ENCODE results near the gene TRIOBP.
"Not testable (repeated sequence)": the region's sequence is repeated elsewhere in the genome, so short reads cannot be mapped to it uniquely, and the experiment has no call there.

Gene TRIOBP

GRCh38 chr22:37717746-37718305 is 21.0 kb downstream of the TRIOBP start:
- CTCF ChIA-PET; H3K4me3 ChIP-seq (ENCODE audit: low read depth, low read length); H3K4me1 ChIP-seq (ENCODE audit: control insufficient read depth, insufficient read depth, low read length); H3K9me3 ChIP-seq (ENCODE audit: control insufficient read depth, insufficient read depth, low read depth, low read length); POLR2A ChIA-PET; H3K36me3 ChIP-seq (ENCODE audit: control insufficient read depth in 2 of 2, insufficient read depth in 1 of 2, low read length in 2 of 2); H3K27ac ChIP-seq (ENCODE audit: extremely low read depth, low read depth, low read length): not testable (repeated sequence)
- TF ChIP-seq ZFHX2 (tag by site-specific recombination; conservative IDR thresholded peaks at IDR 0.05) = 0 out of 2 replicates have a peak, but pooled peaks have one; percentile 14

GRCh38 chr22:37725551-37726240 is 28.8 kb downstream of the TRIOBP start:
- H3K4me3 ChIP-seq (ENCODE audit: low read depth, low read length) = no peak overlapping the region
- H3K27ac ChIP-seq (ENCODE audit: extremely low read depth, low read depth, low read length) = no peak overlapping the region
- no peaks in the 10 kb centered on the region for H3K4me1 ChIP-seq (ENCODE audit: control insufficient read depth, insufficient read depth, low read length)
- ChIA-PET POLR2A (no interaction called here), CTCF (no interaction called here)
- H3K36me3 ChIP-seq (ENCODE audit: control insufficient read depth in 2 of 2, insufficient read depth in 1 of 2, low read length in 2 of 2) = no peaks in the 10 kb centered on the region
- H3K9me3 ChIP-seq (ENCODE audit: control insufficient read depth, insufficient read depth, low read depth, low read length) = no peaks in the 10 kb centered on the region
- no peak for TF ChIP-seq PBX3 (CRISPR knock-in tag; IDR thresholded peaks at IDR 0.05)
- TF ChIP-seq ZNF558 (tag by site-specific recombination; IDR thresholded peaks at IDR 0.05) = no peak
- no peak for TF ChIP-seq ZNF23 (tag by site-specific recombination; IDR thresholded peaks at IDR 0.05; ENCODE audit: borderline replicate concordance)
- TF ChIP-seq ZNF677 (tag by site-specific recombination; IDR thresholded peaks at IDR 0.05) = no peak
- TF ChIP-seq ZNF843 (tag by site-specific recombination; IDR thresholded peaks at IDR 0.05) = no peak
- no peak for TF ChIP-seq ZNF426 (tag by site-specific recombination; IDR thresholded peaks at IDR 0.05)
- no peak for TF ChIP-seq HOXC10 (CRISPR knock-in tag; IDR thresholded peaks at IDR 0.05)
- TF ChIP-seq GFI1B (tag by site-specific recombination; IDR thresholded peaks at IDR 0.05) = no peak
- no peak for TF ChIP-seq YY1 (tag by site-specific recombination; IDR thresholded peaks at IDR 0.05)
- TF ChIP-seq EGR2 (tag by site-specific recombination; IDR thresholded peaks at IDR 0.05; ENCODE audit: low read depth) = no peak

GRCh38 chr22:37726241-37726887 is 29.5 kb downstream of the TRIOBP start:
- Histone ChIP-seq H3K27ac (ENCODE audit: extremely low read depth, low read depth, low read length) (no peak overlapping the region), H3K4me3 (ENCODE audit: low read depth, low read length) (no peak overlapping the region), H3K4me1 (ENCODE audit: control insufficient read depth, insufficient read depth, low read length) (no peaks in the 10 kb centered on the region), H3K9me3 (ENCODE audit: control insufficient read depth, insufficient read depth, low read depth, low read length) (no peaks in the 10 kb centered on the region), H3K36me3 (ENCODE audit: control insufficient read depth in 2 of 2, insufficient read depth in 1 of 2, low read length in 2 of 2) (no peaks in the 10 kb centered on the region; a peak in 1 of 3 replicates)
- POLR2A ChIA-PET = no interaction called here
- CTCF ChIA-PET = no interaction called here
- TF ChIP-seq ZNF2 (tag by site-specific recombination; IDR thresholded peaks at IDR 0.05) = no peak
- no peak for TF ChIP-seq KLF9 (tag by site-specific recombination; IDR thresholded peaks at IDR 0.05; ENCODE audit: low read depth)
- TF ChIP-seq ZNF610 (tag by site-specific recombination; IDR thresholded peaks at IDR 0.05; ENCODE audit: borderline replicate concordance) = no peak
- TF ChIP-seq ZNF324 (tag by site-specific recombination; IDR thresholded peaks at IDR 0.05) = no peak
- TF ChIP-seq SP3 (tag by site-specific recombination; IDR thresholded peaks at IDR 0.05) = no peak
- TF ChIP-seq ZSCAN18 (tag by site-specific recombination; IDR thresholded peaks at IDR 0.05) = no peak
- TF ChIP-seq ZNF274 (IDR thresholded peaks at IDR 0.05; ENCODE audit: low read length) = no peak
- no peak for TF ChIP-seq ZNF274 (tag by site-specific recombination; IDR thresholded peaks at IDR 0.05; ENCODE audit: borderline replicate concordance)
- no peak for TF ChIP-seq ZNF398 (tag by site-specific recombination; IDR thresholded peaks at IDR 0.05)
- TF ChIP-seq ZNF280C (tag by site-specific recombination; IDR thresholded peaks at IDR 0.05) = no peak
- TF ChIP-seq ZNF221 (tag by site-specific recombination; IDR thresholded peaks at IDR 0.05; ENCODE audit: borderline replicate concordance) = no peak
- TF ChIP-seq ZNF132 (tag by site-specific recombination; IDR thresholded peaks at IDR 0.05; ENCODE audit: borderline replicate concordance) = no peak
- TF ChIP-seq ZNF768 (tag by site-specific recombination; IDR thresholded peaks at IDR 0.05) = peak; percentile 83; the same call in 1 of the 2 replicates

Data from HEK293 (cell line).